H1 (cell line): Measurements from ENCODE around the gene ANKRD11. TPM values are rescaled to one million over a fixed set of nuclear protein-coding genes. Genes with fewer than 3 reads are reported as not detected.

Experiments
- RFX5 ChIP-seq: IDR thresholded peaks from 2 replicates; pipeline ENCODE4 v1.6.1; 2011; ENCODE audit warnings: low read depth, low read length, improper control_type of control experiment, borderline replicate concordance
- TBP ChIP-seq: IDR thresholded peaks from 2 replicates; pipeline ENCODE4 v1.6.1; 2011; ENCODE audit warnings: low read depth, low read length, improper control_type of control experiment
- TCF12 ChIP-seq: IDR thresholded peaks from 2 replicates; pipeline ENCODE4 v1.6.1; 2011; ENCODE audit warnings: low read depth, mild to moderate bottlenecking, low read length
- polyA plus RNA-seq, 7 experiments: library from polyadenylated mRNA; depleted of rRNA in 3 of 7; stranded (reverse) in 5 of 7; unstranded in 2 of 7; fragments of >200 nt in 5 of 7; fragments of 200-250 nt in 2 of 7; gene quantifications; 1 replicate in 5 of 7; 2 replicates in 1 of 7; 4 replicates in 1 of 7; pipeline versions ENCODE4 v1.2.1 to v1.2.3, GENCODE V29; 2011 to 2013; ENCODE audit warnings: missing spikeins in 2 of 7, mixed read lengths in 2 of 7
- total RNA-seq: library from RNA; stranded (reverse); fragmentation: NEBNext Ultra II Directional; extraction: Animal tissue kit (Norgen Biotek cat#: 25700); gene quantifications from 2 replicates; pipeline ENCODE4 v1.2.1, GENCODE V29; 2021

ANKRD11 gene
- total and polyA plus RNA-seq, 2 of the 8 experiments (the other 6 are each of a cell fraction or from before 2014, with no cell fraction given): 46.5 to 142 TPM

DNA sequence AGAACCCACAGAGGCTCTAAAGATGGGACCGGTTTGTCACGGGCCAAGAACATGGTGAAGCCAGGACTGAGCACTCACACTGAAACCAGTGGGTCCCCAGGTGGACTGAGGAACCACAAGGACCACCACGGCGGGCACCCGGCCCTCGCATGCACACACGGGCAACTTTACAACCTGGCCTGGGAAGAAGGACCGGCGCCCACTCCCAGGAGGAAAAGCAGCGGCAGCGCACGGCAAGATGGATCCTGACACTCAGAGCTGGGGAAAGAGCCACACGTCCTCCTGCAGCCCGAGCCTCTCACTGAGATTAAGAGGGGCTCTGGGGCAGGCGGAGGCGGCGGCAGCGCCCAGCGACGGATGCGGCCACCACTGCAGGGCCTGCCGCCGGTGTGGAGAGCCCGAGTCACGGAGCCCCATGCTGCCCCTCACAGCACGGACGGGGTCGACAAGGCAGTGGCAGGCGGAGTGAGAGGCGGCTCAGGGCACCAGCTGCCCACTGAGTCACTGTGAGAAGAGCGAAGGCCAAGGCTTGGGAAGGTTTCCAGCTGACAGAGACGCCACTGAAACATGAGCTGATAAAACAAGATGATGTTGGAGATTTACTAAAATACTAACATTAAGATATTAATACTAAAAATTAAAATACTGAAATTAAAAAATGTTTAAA is 118.3 kb downstream of the ANKRD11 start (continued):
- TF ChIP-seq TCF12: no peak
- no peak for TF ChIP-seq TBP
- TF ChIP-seq RFX5: no peak
